Neural cell (in vitro differentiated cells): ENCODE results near the gene TYW5.

Experiments used
- EP300 ChIP-seq: fragments of 450-650 bp; conservative IDR thresholded peaks from 2 replicates; pipeline ENCODE4 v1.6.1; 2014; ENCODE audit warnings: antibody characterized with exemption, mild to moderate bottlenecking, moderate library complexity; ENCODE audit not compliant: poor library complexity, severe bottlenecking
- EZH2 ChIP-seq: fragments of 200-600, 300-800 bp; shearing (Covaris generic), sonication (generic); IDR thresholded peaks from 2 replicates; pipeline ENCODE4 v1.6.1; 2014; ENCODE audit warnings: antibody characterized with exemption, low read length, borderline replicate concordance, mild to moderate bottlenecking; ENCODE audit not compliant: insufficient read depth, poor library complexity, severe bottlenecking
- MXI1 ChIP-seq: fragments of 450-650 bp; conservative IDR thresholded peaks from 2 replicates; pipeline ENCODE4 v1.6.1; 2014; ENCODE audit warnings: antibody characterized with exemption, mild to moderate bottlenecking; ENCODE audit not compliant: poor library complexity, severe bottlenecking

DNA sequence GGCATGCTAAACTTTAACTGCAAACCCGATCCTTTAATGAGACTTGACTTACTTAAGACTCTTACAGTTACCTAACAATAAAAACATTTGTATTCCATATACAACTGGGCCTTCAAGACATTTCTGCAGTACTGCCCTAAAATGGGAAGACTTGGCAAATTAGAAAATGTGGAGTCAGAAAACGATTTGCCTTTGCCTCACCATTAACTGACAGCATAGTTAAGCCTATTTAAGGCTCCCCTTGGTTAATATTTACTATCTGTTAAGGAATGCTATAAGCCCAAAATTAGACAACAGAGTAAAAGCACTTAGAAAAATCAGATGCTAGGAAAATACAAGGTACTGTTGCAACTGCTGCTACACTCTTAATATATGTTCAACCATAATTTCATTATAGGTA is 18.7 kb downstream of the TYW5 start:
- no peak for TF ChIP-seq MXI1
- TF ChIP-seq EP300: no peak
- no peak for TF ChIP-seq EZH2
